ENCODE measurements around the gene PCSK6.

Gene PCSK6

DNA sequence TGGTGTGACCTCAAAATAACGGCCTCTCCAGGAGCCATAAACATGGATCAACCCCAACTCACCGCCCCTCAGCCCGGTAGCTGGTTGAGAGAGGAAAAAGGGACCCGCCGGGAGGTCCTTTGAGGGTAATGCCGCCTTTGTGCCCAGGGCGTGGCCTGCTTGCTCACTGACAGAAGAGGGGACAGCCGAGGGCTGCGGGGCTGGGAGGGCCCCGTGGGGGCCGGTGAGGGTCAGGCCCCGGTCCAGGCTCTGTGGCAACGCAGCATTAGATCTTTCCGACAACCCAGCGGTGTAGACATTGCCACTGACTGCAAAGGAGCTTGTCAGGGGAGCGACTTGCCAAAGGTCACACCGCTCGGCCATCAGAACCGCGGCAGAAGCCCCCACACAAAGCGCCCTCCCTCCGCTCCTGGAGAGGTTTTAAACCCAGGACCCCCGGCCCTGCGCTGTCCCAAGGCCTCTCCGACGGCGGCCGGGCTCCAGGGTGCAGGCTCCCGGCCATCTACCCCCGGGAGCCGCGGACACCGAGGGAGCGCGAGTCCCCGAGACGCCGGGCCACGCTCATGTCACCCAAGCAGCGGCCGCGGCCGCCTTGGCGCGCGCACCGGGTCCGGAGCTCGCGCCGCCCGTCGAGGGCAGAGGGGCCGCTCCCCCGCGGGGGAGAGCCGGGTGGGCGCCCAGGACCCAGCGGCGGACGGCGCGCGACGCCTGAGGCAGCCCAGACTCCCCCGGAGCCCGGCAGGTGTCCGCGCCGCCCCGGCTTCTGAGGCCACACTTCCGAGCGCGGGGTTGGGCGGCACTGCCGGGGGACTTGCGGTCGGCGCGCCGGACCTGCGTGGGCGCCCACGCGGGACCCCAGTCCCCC, 975 bp downstream of the PCSK6 start:
- TF ChIP-seq, protein P1, sequence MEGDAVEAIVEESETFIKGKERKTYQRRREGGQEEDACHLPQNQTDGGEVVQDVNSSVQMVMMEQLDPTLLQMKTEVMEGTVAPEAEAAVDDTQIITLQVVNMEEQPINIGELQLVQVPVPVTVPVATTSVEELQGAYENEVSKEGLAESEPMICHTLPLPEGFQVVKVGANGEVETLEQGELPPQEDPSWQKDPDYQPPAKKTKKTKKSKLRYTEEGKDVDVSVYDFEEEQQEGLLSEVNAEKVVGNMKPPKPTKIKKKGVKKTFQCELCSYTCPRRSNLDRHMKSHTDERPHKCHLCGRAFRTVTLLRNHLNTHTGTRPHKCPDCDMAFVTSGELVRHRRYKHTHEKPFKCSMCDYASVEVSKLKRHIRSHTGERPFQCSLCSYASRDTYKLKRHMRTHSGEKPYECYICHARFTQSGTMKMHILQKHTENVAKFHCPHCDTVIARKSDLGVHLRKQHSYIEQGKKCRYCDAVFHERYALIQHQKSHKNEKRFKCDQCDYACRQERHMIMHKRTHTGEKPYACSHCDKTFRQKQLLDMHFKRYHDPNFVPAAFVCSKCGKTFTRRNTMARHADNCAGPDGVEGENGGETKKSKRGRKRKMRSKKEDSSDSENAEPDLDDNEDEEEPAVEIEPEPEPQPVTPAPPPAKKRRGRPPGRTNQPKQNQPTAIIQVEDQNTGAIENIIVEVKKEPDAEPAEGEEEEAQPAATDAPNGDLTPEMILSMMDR (IDR thresholded peaks at IDR 0.05; ENCODE audit: low read depth, low read length), result no peak
- no peak overlapping the region for H3K4me3 ChIP-seq (ENCODE audit: low read depth, low read length)

DNA sequence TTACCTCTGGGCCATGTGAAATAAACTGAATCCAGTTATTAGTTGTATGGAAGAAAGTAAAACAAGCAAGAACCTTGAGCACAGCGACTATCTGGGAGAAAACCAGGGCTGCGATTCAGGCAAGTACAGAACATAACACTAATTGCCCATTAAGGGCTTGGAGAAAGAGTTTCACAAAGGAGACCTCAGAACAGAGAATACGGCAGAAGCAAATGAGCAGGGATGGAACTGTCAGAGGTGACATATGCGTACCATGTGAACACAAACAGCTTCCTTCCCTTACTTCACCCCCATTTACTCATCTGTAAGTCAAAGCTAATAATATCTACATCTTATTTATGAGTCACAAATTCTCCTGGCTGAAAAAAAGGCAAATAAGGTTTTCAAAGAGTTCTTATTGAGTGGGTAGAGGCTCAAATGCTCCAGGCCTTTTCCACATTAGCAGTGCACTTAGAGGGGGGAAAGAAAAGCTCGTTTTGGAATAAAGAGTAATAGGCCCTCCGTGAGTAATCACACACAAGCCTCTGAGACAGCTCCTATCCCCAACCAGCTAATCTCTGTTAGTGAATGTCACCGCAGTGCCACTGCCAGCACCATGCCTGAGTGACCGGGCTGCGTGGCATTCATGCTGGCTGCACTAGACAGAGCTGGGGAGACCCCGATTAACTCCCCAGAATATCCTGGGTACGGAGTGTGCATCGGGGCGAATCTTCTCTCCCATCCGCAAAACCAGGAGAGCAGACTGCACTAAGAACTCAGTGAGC, 2.6 kb downstream of the PCSK6 start:
- TF ChIP-seq, protein P1 (IDR thresholded peaks at IDR 0.05; ENCODE audit: low read depth, low read length), result no peak
- no peak overlapping the region for H3K4me3 ChIP-seq (ENCODE audit: low read depth, low read length)

GRCh38 chr15:101483462-101483861, 6.0 kb downstream of the PCSK6 start:
- TF ChIP-seq, protein P1 (IDR thresholded peaks at IDR 0.05; ENCODE audit: low read depth, low read length), result no peak
- no peak overlapping the region for H3K4me3 ChIP-seq (ENCODE audit: low read depth, low read length)

- TF ChIP-seq, protein P1 (IDR thresholded peaks at IDR 0.05; ENCODE audit: low read depth, low read length), result no peak
- no peak overlapping the region for H3K4me3 ChIP-seq (ENCODE audit: low read depth, low read length)
These were observed 6.8 kb downstream of the PCSK6 start for GRCh38 chr15:101482526-101483371.

DNA sequence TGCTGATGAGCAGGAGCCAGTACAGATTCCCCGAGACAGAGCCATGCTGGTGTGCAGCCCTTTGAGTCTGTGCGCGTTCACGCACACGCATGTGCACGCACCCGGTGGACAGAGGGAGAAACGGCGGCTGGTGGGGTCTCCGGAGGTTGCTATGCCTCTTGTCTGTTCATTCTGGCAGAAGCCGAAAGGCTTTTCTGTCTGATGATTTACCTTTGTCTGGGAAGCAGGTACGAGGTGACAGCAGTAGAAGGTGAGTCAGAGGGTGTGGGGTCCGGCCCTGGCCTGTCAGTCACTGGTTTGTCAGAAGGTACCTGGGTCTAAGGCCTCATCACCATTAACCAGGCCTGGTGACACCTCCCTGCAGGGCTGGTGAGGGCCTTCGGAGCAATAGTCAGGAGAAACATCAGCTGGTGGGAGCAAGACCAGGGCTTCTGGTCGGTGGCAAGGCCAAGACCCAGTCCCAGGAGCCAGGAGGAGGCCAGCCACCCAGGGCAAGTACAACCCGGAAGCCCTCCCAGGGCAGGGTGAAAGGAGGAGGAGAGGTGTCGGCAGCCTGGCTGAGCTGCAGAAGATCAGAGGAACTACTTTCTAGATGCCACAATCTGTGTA, 7.5 kb downstream of the PCSK6 start:
- TF ChIP-seq, protein P1 (IDR thresholded peaks at IDR 0.05; ENCODE audit: low read depth, low read length), result no peak
- no peak overlapping the region for H3K4me3 ChIP-seq (ENCODE audit: low read depth, low read length)

DNA sequence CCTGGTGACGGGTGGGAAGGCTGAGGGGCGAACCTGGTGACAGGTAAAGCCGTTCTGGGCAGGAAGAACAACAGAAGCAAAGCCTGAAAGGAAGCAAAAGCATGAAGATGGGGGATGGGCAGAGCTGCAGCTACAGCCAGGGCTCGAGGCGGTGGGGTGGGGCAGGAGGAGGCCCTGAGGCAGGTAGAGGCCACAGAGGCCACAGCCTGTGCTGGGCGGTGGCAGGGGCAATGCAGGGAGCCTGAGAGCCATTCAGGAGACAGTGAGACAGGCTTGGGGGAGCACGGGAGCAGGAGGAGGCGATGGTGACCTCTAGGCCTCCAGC, 8.2 kb downstream of the PCSK6 start:
- no peak overlapping the region for H3K4me3 ChIP-seq (ENCODE audit: low read depth, low read length)
- TF ChIP-seq, protein P1 (IDR thresholded peaks at IDR 0.05; ENCODE audit: low read depth, low read length), result no peak

Data from WI38 (cell line).